Mesenchymal stem cell (in vitro differentiated cells and primary cell): ENCODE measurements around the gene HTRA3.

Experiments used
- DNase-seq: peaks from one replicate; pipeline ENCODE4 v3.0.0-alpha.2; 2013
- H2AFZ ChIP-seq: one replicate; pipeline ENCODE4 v1.6.1; 2013; ENCODE audit warnings: low read depth, mild to moderate bottlenecking, control low read depth, inconsistent platforms, low read length, moderate library complexity
- H2AK5ac ChIP-seq: 2 replicates; pipeline ENCODE4 v1.6.1; 2013; ENCODE audit warnings: low read length, moderate library complexity, mild to moderate bottlenecking, inconsistent platforms; ENCODE audit not compliant: severe bottlenecking
- H2BK120ac ChIP-seq: one replicate; pipeline ENCODE4 v1.6.1; 2013; ENCODE audit warnings: low read depth, mild to moderate bottlenecking, inconsistent platforms, low read length, moderate library complexity
- H2BK12ac ChIP-seq, 2 experiments: one replicate each; pipeline ENCODE4 v1.6.1; 2013; ENCODE audit warnings: inconsistent platforms in 2 of 2, low read length in 2 of 2, mild to moderate bottlenecking in 2 of 2, moderate library complexity in 2 of 2, control low read depth in 1 of 2
- H2BK15ac ChIP-seq: one replicate; pipeline ENCODE4 v1.6.1; 2013; ENCODE audit warnings: mild to moderate bottlenecking, low read depth, inconsistent platforms; ENCODE audit not compliant: poor library complexity, severe bottlenecking
- H2BK5ac ChIP-seq: 2 replicates; pipeline ENCODE4 v1.6.1; 2013; ENCODE audit warnings: low read depth, mild to moderate bottlenecking, low read length, control low read depth, inconsistent platforms; ENCODE audit not compliant: poor library complexity, severe bottlenecking
- H3K14ac ChIP-seq, 2 experiments: one replicate each; pipeline ENCODE4 v1.6.1; 2013; ENCODE audit warnings: inconsistent platforms in 2 of 2, low read length in 2 of 2, control low read depth in 1 of 2, mild to moderate bottlenecking in 1 of 2, moderate library complexity in 1 of 2
- H3K18ac ChIP-seq, 2 experiments: one replicate each; pipeline ENCODE4 v1.6.1; 2013; ENCODE audit warnings: inconsistent platforms in 2 of 2, low read length in 2 of 2, control low read depth in 1 of 2, low read depth in 1 of 2, mild to moderate bottlenecking in 1 of 2
- H3K23ac ChIP-seq, 2 experiments: one replicate each; pipeline ENCODE4 v1.6.1; 2013; ENCODE audit warnings: inconsistent platforms in 2 of 2, low read length in 2 of 2, mild to moderate bottlenecking in 2 of 2, moderate library complexity in 2 of 2, control low read depth in 1 of 2
- H3K27ac ChIP-seq: 2 replicates; pipeline ENCODE4 v1.5.1; 2013; ENCODE audit warnings: mild to moderate bottlenecking, moderate library complexity, low read length, control low read depth, inconsistent platforms; ENCODE audit not compliant: poor library complexity, severe bottlenecking
- H3K27me3 ChIP-seq, 2 experiments: 2 replicates each; pipeline versions ENCODE4 v1.6.1 to v1.7.0; 2013; ENCODE audit warnings: low read length in 2 of 2, mild to moderate bottlenecking in 2 of 2, moderate library complexity in 2 of 2, control low read depth in 1 of 2, inconsistent platforms in 1 of 2; ENCODE audit not compliant: control insufficient read depth in 1 of 2, insufficient read depth in 1 of 2
- H3K36me3 ChIP-seq, 2 experiments: 2 replicates each; pipeline versions ENCODE4 v1.6.1 to v1.7.0; 2013; ENCODE audit warnings: low read length in 2 of 2, control low read depth in 1 of 2, inconsistent platforms in 1 of 2, low read depth in 1 of 2, mild to moderate bottlenecking in 1 of 2; ENCODE audit not compliant: insufficient read depth in 2 of 2, control insufficient read depth in 1 of 2
- H3K4ac ChIP-seq, 2 experiments: one replicate each; pipeline ENCODE4 v1.6.1; 2013; ENCODE audit warnings: inconsistent platforms in 2 of 2, low read length in 2 of 2, mild to moderate bottlenecking in 2 of 2, moderate library complexity in 2 of 2, control low read depth in 1 of 2, low read depth in 1 of 2
- H3K4me1 ChIP-seq: 2 replicates; pipeline ENCODE4 v1.6.1; 2013; ENCODE audit warnings: low read depth, low read length, control low read depth; ENCODE audit not compliant: control insufficient read depth, insufficient read depth
- H3K4me2 ChIP-seq: 2 replicates; pipeline ENCODE4 v1.6.1; 2013; ENCODE audit warnings: low read length, mild to moderate bottlenecking, inconsistent platforms; ENCODE audit not compliant: poor library complexity, severe bottlenecking
- H3K4me3 ChIP-seq, 2 experiments: 2 replicates each; pipeline versions ENCODE4 v1.5.1 to v1.7.0; 2013; ENCODE audit warnings: low read length in 2 of 2, mild to moderate bottlenecking in 2 of 2, control low read depth in 1 of 2, low read depth in 1 of 2; ENCODE audit not compliant: insufficient read depth in 1 of 2
- H3K79me1 ChIP-seq: replicated peaks from 2 replicates; pipeline ENCODE4 v1.6.1; 2013; ENCODE audit warnings: mild to moderate bottlenecking, control low read depth, low read length, inconsistent platforms; ENCODE audit not compliant: poor library complexity, severe bottlenecking
- H3K9ac ChIP-seq: 2 replicates; pipeline ENCODE4 v1.7.0; 2013; ENCODE audit warnings: mild to moderate bottlenecking, low read length, moderate library complexity
- H3K9me3 ChIP-seq: 2 replicates; pipeline ENCODE4 v1.7.0; 2013; ENCODE audit warnings: mild to moderate bottlenecking, low read length; ENCODE audit not compliant: control insufficient read depth
- H4K8ac ChIP-seq: one replicate; pipeline ENCODE4 v1.6.1; 2013; ENCODE audit warnings: inconsistent platforms, mild to moderate bottlenecking, low read length, moderate library complexity
- H4K91ac ChIP-seq: one replicate; pipeline ENCODE4 v1.6.1; 2013; ENCODE audit warnings: mild to moderate bottlenecking, low read length, inconsistent platforms
- WGBS: methylation state at CpG from one replicate; pipeline ENCODE4 v1.1.7; 2013; ENCODE audit warnings: mixed read lengths; 5-methylcytosine and 5-hydroxymethylcytosine counted together

HTRA3 gene

DNA sequence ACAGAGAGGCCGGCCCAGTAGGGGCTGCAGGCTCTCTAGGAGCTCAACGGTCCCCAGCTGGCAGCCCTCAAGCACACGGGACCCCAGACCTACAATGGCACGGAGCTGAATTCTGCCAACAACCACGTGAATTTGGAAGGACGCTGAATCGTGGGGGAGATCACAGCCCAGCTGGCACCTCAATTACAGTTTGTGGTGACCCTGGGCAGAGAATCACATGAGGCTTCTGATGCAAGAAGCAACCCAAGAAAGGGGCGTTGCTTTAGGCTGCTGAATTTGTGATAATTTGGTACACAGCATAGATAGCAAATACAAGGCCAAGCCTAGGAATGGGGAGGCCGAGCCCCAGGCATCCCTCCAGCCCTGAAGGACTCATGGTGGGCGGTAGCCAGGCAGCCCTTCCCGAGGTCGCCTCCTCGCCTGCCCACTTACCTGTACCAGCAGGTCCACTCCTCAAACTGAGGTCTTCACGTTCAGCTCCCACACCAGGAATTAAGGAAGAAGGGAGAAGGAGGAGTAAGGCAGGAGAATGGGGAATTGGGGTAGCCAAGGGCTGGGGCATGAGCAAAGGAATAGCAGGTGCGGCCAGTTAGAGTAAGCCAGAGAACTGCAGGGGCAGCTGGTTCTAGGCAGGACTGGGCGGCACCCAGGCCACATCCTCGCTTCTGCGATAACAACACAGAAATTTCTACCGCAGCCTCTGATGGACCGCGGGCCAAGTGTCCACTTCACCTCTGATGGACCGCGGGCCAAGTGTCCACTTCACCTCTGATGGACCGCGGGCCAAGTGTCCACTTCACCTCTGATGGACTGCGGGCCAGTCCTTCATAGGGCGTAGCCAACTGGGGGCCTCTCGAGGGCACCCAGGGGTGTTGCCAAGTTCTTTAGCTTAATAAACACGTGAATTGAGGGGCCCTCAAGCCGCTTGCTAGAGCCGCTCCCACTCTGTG, 23.4 kb upstream of the HTRA3 start:
- Histone ChIP-seq H3K4me2 (no peak overlapping the region), H2AFZ (no peak overlapping the region), H3K14ac (peak overlapping the region in 1 of 2 experiments; percentile 55), H3K4ac (no peak overlapping the region), H3K23ac (no peak overlapping the region), H3K9ac (peak overlapping the region; percentile 48), H4K91ac (peak overlapping the region; percentile 52), H3K79me1 (no peaks in the 10 kb centered on the region), H2AK5ac (no peak overlapping the region), H3K27ac (no peak overlapping the region), H2BK120ac (no peak overlapping the region), H4K8ac (no peak overlapping the region), H3K27me3 (peaks cover 5 to 8% of the 10 kb centered on the region in 2 experiments), H3K18ac (peak overlapping the region in 1 of 2 experiments; percentile 41), H3K4me3 (no peak overlapping the region), H2BK15ac (peak overlapping the region; percentile 52), H2BK5ac (no peak overlapping the region), H3K36me3 (peaks cover 0 to 6% of the 10 kb centered on the region in 2 experiments), H2BK12ac (peak overlapping the region in 1 of 2 experiments; percentile 61), H3K9me3 (no peaks in the 10 kb centered on the region), H3K4me1 (peaks cover 10% of the 10 kb centered on the region)
- no peak for DNase-seq
- 94% methylated on average over 30 of the region's 31 CpGs for WGBS

DNA sequence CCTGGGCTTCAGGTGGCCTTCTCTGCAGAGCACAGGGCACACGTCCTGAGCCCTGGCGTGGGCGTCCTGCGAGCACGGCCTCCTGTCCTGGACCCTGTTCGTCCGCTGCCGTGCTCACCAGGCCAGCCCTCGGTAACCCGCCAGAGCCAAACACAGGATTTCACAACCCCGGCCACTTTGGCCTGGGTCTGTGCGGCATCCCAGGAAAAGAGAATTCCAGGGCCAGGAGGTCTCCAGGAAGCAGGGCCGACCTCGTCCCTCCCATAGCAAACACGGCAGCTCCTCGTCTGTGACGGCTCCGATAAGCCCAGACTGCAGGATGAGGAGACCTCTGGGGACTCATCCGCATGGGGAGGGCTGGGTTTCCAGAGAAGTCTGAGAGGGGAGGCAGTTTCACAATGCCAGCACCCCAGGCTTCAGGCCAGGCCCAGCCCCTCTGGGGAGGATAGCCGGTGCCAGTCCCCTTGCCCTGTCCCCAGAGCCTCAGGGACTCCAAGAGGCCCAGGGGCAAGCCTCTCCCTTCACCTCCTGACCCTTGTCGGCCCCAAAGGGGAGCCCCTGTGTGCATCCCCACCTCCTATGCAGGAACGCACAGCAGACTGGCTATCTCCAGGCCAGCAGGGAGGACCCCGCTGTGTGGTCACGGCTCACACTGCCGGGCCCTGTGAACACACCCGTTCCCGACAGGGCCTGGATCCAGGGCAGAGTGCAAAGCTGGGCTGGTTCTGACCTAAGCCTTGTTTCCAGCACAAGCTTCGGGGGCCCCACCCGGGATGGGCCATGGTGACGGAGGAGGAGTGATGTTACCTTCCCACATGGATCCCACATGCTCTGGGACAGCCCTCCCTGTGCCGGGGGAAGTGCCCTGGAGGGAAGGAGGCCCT, 22.3 kb upstream of the HTRA3 start:
- Histone ChIP-seq H2BK15ac (peak overlapping the region; percentile 86), H3K14ac (peak overlapping the region in 1 of 2 experiments; percentile 67), H3K4ac (peak overlapping the region; percentile 9 to 60), H3K36me3 (no peaks in the 10 kb centered on the region), H2AFZ (no peak overlapping the region), H3K18ac (peak overlapping the region; percentile 26 to 69), H4K91ac (peak overlapping the region; percentile 94), H2BK5ac (no peak overlapping the region), H3K4me2 (no peak overlapping the region), H3K9ac (peak overlapping the region; percentile 48), H3K4me3 (no peak overlapping the region), H3K4me1 (peaks cover 7% of the 10 kb centered on the region), H3K27me3 (peaks cover 5 to 8% of the 10 kb centered on the region in 2 experiments), H4K8ac (peak overlapping the region; percentile 82), H3K23ac (no peak overlapping the region), H2BK120ac (peak overlapping the region; percentile 80), H3K9me3 (no peaks in the 10 kb centered on the region), H3K27ac (no peak overlapping the region), H2BK12ac (peak overlapping the region; percentile 16 to 81), H3K79me1 (no peaks in the 10 kb centered on the region), H2AK5ac (no peak overlapping the region)
- WGBS: 69% methylated on average over 31 of the region's 31 CpGs
- peak; percentile 47 for DNase-seq

DNA sequence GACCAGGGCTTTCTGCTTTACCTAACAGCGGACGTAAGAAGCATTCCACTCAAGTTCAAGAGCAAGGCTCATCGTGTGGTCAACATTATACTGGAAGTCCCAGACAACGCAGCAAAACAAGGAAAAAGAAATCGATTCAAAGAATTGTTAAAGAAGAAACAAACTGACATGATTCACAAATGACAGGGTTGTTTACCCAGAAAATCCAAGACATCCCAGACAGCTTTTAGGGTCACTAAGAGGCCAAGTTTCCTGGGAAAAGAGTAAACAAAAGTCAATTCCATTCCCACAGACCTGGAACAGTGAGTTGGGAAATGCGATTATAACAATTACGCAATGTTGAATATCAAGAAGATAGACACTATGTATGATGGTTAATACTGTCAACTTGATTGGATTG, 21.5 kb upstream of the HTRA3 start:
- H3K79me1 ChIP-seq: no peaks in the 10 kb centered on the region
- H4K8ac ChIP-seq: no peak overlapping the region
- H3K4ac ChIP-seq: no peak overlapping the region
- peak; percentile 71 for DNase-seq
- no peaks in the 10 kb centered on the region for H3K36me3 ChIP-seq
- no peak overlapping the region for H3K23ac ChIP-seq
- H4K91ac ChIP-seq: no peak overlapping the region
- no peak overlapping the region for H3K14ac ChIP-seq
- H3K9ac ChIP-seq: peak overlapping the region; percentile 44
- WGBS: 62% methylated on average over 7 of the region's 7 CpGs
- H3K27ac ChIP-seq: no peak overlapping the region
- H2BK15ac ChIP-seq: no peak overlapping the region
- peak overlapping the region; percentile 80 for H2BK120ac ChIP-seq
- no peak overlapping the region for H2AFZ ChIP-seq
- H3K27me3 ChIP-seq: peaks cover 5 to 8% of the 10 kb centered on the region in 2 experiments
- no peaks in the 10 kb centered on the region for H3K9me3 ChIP-seq
- H3K4me2 ChIP-seq: no peak overlapping the region
- H3K18ac ChIP-seq: peak overlapping the region in 1 of 2 experiments; percentile 26
- H2AK5ac ChIP-seq: no peak overlapping the region
- H3K4me1 ChIP-seq: peaks cover 4% of the 10 kb centered on the region
- H2BK12ac ChIP-seq: peak overlapping the region; percentile 32 to 81
- H2BK5ac ChIP-seq: no peak overlapping the region
- peak overlapping the region in 1 of 2 experiments; percentile 21 for H3K4me3 ChIP-seq
